ENCODE results near the gene PELI2.

DNA sequence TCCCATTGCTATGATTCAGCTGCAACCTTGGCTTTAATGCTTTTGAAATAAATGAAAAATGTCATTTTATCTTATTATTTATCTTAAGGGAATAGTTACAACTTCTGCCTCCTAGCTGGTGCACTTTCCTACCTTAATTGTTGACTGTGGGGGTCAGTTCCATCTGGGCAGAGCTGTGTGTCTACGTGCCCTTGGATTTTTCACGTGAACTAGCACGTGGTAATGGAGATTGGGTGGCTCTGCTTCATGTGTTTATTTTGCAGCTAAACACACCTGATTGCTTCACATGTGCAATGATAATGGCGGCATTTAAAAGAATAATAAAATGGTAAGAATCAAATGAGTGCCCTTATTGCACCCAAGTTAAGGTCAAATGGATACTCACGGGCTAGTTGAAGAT, 10.6 kb upstream of the PELI2 start:
- TF ChIP-seq CTCF (IDR thresholded peaks at IDR 0.05) = no peak
- TF ChIP-seq POLR2A (IDR thresholded peaks at IDR 0.05) = no peak

All from testis (tissue), 2 donors.